SH-SY5Y (cell line): ENCODE data around the gene DLK2.

Experiments
- GATA2 ChIP-seq: IDR thresholded peaks from 2 replicates; pipeline ENCODE4 v1.6.1; 2011; ENCODE audit warnings: mild to moderate bottlenecking, low read depth, low read length
- GATA3 ChIP-seq: IDR thresholded peaks from 2 replicates; pipeline ENCODE4 v1.6.1; 2011; ENCODE audit warnings: low read depth, mild to moderate bottlenecking, low read length, moderate library complexity

DNA sequence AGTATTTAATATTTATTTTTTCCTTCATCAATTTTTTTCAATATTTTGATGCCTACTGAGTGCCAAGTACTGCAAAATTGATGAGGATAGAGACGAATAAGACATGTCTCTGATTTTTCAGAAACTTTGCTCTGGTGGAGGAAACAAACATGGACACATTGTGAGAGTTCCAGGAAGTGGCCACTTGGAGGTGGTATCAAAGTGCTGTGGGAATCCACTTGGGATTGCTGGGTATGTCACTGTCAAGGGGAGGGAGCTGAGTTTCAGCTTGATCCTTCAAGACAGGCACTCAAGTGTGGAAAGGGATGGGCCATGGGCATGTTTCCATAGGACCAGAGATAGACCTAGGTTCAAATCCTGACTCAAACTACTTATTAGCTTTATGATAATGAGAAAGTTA lies 52.5 kb downstream of the DLK2 start:
- TF ChIP-seq GATA2 (no peak), GATA3 (no peak)
